Measurements from ENCODE around the gene FIBIN.
A peak's percentile ranks its signal among the peaks of the same experiment; 100 is the strongest.

FIBIN gene

DNA sequence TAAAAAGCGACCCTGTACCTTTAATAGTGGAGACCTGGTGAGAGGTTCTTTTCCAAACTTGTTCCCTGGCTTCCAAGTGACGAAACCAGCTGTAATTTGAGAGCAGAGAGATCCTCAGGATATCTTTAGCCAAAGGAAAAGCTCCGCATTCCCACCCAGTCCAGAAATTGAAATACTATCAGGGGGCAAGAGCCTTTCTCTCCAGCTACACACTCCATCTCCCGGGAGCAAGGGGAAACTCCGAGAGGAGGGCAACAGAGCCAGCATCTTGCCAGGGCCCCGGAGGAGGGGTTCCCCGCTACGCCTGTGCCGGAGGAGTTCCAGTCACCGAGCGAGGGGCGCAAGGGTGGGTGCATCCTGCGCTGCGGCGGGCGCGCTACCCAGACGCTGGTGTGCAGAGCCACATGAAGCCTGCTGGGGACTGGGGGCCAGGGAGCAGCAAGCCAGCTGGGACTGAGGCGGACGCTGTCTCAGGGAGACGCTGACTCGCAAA, at the start of gene FIBIN:
Gene FIBIN (plus strand): TSS at position 148 of the 493 bp plus-strand sequence. CDS start 415 bp downstream, outside the sequence.
- TF ChIP-seq, protein P1, sequence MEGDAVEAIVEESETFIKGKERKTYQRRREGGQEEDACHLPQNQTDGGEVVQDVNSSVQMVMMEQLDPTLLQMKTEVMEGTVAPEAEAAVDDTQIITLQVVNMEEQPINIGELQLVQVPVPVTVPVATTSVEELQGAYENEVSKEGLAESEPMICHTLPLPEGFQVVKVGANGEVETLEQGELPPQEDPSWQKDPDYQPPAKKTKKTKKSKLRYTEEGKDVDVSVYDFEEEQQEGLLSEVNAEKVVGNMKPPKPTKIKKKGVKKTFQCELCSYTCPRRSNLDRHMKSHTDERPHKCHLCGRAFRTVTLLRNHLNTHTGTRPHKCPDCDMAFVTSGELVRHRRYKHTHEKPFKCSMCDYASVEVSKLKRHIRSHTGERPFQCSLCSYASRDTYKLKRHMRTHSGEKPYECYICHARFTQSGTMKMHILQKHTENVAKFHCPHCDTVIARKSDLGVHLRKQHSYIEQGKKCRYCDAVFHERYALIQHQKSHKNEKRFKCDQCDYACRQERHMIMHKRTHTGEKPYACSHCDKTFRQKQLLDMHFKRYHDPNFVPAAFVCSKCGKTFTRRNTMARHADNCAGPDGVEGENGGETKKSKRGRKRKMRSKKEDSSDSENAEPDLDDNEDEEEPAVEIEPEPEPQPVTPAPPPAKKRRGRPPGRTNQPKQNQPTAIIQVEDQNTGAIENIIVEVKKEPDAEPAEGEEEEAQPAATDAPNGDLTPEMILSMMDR (IDR thresholded peaks at IDR 0.05; ENCODE audit: low read depth, low read length): no peak

DNA sequence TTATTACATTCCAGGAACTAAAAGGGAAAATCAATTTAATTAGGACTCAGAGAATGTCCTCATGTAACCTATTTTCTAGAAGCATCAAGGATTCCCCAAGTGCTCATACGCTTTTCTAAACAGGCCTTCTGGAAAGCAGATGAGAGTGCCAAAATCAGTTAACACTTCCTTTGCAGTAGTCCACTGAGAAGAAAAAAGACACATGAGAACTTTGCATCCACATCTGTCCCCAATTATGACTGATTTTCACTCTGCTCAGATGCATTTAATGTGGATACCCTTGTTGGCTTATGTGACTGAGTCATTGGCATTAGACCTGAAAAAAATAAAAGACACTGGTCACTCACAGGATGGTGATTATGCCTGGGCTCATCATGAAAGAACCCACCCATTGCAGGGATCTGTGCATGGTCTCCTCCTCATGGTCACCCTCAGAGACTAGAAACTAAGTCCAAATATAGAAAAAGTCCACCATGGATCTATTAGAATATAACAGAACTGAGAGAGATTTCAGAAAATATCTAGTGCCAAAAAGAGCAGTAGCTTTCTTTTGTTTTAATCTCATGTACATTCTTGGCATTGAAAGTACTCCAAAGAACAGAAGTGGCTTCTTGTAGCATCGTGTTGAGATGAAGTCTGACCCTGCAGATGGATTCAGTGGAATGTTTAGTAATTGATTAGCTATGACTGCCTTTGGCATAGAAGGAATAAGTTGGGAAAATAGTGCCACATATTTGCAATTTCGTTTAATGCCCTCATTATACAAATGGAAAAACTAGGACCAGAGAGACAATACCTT, 48.8 kb upstream of the FIBIN start:
- H3K4me3 ChIP-seq (ENCODE audit: low read depth, low read length): no peak overlapping the region
- TF ChIP-seq, protein P1 (IDR thresholded peaks at IDR 0.05; ENCODE audit: low read depth, low read length): no peak

More for the DNA sequence above, at the start of gene FIBIN:
- H3K4me3 ChIP-seq (ENCODE audit: low read depth, low read length): peak within 1 kb of the TSS; percentile 76

- no peak overlapping the region for H3K4me3 ChIP-seq (ENCODE audit: low read depth, low read length)
- TF ChIP-seq, protein P1 (IDR thresholded peaks at IDR 0.05; ENCODE audit: low read depth, low read length): no peak
Observed at GRCh38 chr11:26946257-26946716, 47.6 kb upstream of the FIBIN start.

GRCh38 chr11:26947379-26947844, 46.5 kb upstream of the FIBIN start:
- no peak overlapping the region for H3K4me3 ChIP-seq (ENCODE audit: low read depth, low read length)
- TF ChIP-seq, protein P1 (IDR thresholded peaks at IDR 0.05; ENCODE audit: low read depth, low read length): no peak

GRCh38 chr11:26947904-26948639, 45.8 kb upstream of the FIBIN start:
- H3K4me3 ChIP-seq (ENCODE audit: low read depth, low read length): no peak overlapping the region
- TF ChIP-seq, protein P1 (IDR thresholded peaks at IDR 0.05; ENCODE audit: low read depth, low read length): no peak

DNA sequence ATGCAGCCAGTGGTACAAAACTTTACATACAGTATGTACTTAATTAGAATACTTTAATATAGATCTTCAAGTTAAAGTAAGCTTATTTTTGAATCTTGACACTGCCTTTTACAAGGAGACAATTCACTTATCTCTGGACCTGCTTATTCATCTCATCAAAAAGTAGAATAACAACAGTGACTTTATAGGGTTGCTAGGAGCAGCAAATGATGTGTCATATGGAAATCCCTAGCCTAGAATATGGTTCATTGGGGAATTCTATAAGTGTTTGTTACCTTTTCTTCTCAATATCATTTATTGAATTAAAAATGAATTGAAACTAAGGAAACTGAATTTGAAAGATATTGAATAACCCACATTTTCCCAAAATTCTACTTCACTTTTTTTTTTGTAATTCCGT, 45.0 kb upstream of the FIBIN start:
- TF ChIP-seq, protein P1 (IDR thresholded peaks at IDR 0.05; ENCODE audit: low read depth, low read length): no peak
- no peak overlapping the region for H3K4me3 ChIP-seq (ENCODE audit: low read depth, low read length)
